GM18526 (cell line): Measurements from ENCODE around the gene PLPP3.

ENCODE experiments used
- POLR2A ChIP-seq: IDR thresholded peaks from 3 replicates; pipeline ENCODE4 v1.6.1; 2011; ENCODE audit not compliant: insufficient read length; ENCODE audit errors: extremely low read depth

The PLPP3 gene

DNA sequence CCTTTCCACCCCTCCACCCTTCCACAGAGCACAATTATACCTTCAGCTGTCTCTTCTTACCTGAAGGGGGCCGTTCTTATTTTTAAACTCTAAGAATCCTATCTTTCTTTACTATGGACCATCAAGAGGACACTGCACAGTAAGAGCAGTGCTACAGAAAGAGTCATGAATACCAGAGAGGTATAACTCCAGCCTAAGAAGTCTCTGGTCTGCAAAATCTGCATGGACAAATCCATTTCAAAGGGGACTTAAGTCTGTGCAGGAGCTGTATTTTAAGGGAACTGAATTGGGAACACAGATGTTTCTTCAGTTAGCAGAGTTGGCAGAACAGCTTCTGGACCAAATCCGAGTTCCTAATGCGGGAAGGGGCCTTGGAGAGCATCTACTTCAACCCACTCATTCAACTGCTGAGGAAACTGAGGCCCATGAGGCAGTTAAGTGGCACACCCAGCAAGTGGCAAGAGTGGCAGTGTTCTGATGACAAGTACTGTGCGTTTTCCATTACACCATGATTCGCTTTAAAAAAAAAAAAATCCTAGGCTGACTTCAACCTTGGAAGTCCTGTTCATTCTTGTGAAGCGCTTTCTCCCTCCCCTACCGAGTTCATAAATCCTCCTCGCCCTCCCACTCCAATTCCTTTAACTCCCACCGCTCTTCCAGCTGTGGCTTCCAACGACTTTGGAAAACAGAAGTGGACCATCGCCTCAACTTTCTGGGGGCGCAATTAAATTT lies 1.8 kb downstream of the PLPP3 start:
- no peak for TF ChIP-seq POLR2A

DNA sequence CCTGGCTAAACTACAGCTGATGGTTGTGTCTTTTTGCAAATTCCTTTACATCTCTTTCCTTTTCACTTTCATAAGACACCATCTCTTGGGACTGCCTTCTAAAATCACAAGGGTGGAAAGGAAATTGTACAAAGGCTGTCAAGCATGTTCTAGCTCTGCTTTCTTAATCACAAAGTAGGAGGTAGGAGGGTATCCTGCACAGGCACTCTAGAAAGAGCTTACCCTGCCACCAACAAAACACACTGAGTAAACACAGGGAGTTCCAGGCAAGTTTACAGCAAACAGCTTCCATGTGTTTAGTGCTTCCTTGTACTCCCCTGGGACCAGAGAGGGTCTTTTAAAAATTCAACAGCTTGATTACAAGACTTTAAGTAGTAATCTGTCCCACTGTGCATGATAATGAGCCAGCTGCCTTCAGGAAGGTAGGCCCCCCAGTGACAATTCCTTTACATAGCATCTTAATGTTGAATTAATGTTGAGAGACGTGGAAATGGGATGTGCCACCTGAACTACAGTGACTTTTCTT lies 2.4 kb downstream of the PLPP3 start:
- no peak for TF ChIP-seq POLR2A

DNA sequence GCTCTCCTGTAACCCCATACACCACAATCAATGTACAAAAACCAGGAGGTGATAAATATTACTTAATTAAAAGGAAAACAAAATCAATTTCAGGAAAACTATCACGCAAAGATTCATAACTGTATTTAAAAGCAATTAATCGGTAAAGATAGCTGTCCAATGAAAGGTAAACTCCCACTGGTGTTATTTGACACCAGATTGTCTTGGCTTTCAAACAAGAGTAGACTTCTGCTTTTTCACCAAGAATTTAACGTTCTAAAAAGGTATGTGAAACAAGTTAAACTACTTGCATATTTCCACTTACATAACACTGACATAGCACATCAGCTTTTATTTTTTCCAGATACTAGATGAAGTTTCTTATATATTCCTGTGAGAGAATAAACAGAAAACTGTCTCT lies 3.5 kb downstream of the PLPP3 start:
- no peak for TF ChIP-seq POLR2A

DNA sequence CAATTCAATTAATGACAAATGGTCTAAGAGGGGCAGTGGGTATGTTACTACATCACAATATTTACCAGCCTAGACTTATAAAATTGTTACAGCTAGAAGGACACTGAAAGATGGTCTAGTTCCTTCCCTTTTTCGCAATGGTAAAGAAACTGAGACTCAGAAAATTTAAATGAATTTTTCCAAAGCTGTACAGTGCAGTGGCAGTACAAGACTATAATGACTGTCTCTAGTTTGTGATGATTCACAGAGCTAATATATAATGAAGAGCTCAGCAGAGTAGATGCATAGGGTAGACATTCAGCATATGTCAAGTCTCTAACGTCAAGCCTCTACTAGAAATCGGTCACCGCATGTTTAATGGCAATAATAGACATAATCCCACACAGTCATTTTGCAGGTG lies 4.6 kb downstream of the PLPP3 start:
- no peak for TF ChIP-seq POLR2A

DNA sequence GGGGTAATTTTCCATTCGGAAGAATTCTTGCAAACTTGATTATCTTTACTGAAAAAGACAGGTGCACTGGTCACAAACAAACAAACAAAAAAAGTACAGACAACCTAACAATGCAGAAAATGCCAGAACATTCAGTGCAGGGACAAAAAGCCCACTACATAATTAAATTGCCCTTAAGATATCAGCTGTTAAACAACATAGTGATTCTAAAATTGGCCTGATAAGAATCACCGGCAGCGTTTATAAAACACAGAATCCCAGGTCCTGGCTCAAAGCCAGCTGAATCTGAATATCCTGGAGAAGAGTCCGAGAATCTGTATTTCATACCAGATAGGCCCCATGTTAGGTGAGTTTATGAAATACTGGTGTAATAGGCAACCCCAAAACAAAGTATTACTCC lies 6.1 kb downstream of the PLPP3 start:
- TF ChIP-seq POLR2A: no peak

DNA sequence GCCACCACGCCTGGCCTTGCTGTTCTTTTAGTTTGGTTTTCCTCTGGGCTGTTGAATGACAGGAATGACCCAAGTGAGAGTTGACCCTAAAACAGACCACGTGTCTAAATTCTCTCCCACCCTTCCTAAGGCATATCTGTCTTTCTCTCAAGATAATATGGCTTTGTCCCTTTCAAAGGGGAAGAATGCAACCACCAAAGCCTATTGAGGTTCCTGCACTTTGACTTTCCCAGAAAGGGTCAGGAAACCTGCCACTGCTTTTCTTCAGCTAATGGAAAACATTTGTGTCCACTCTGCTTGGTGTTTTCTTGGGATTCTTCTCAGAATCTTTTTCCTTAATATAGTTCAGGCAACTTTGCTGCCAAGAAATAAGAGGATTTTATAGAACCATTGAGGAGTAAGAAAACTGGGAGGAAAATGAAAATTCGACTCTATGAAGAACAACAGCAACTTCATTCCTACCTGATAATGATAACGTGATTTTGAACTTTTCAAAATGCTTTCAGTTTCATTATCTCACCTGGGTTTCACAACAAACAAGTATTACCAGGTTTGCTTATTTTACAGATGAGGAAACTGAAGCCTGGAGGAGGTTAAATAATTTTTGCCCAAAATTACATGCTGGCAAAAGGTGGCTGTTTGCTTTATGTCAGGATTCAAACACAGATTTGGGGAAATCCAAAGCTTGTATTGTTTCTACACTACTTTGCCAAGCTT lies 6.9 kb downstream of the PLPP3 start:
- no peak for TF ChIP-seq POLR2A

DNA sequence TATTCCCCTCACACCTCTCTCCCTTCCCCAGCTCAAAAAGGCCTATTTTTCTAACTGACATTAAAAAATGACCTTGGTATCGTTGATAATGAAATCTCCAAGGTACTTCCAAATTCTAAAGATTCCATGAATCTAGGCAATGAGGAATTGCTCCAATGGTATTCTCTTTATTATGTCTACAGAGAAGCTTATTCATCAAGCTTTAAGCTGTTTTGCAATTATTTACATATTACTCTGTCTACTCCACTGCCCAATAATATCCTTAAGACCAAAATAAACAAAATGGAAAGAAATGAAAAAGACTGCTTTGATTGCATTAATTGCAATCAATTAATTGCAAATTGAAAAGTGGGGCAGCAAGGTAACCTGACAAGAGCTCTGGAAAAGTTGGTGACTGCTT lies 7.9 kb downstream of the PLPP3 start:
- TF ChIP-seq POLR2A: no peak

DNA sequence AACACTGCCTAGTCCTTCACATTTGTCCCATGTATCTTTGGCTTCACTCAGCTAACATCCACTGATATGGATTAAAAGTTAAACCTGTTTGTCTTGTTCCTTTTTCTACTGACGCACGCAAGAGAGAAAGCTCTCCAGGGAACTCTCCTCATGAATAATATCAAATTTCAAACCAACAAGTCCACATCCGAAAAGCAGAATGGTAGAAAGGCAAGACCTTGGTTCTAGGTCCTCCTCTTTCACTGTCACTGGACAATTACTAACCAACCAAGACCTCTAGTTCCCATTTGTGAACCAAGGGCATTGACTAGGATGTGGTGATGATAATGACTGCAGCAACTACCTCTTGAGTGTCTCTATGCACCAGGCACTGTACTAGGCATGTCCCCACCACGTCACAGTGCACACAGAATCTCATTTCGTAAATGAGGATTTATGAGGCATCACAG lies 8.4 kb downstream of the PLPP3 start:
- no peak for TF ChIP-seq POLR2A

DNA sequence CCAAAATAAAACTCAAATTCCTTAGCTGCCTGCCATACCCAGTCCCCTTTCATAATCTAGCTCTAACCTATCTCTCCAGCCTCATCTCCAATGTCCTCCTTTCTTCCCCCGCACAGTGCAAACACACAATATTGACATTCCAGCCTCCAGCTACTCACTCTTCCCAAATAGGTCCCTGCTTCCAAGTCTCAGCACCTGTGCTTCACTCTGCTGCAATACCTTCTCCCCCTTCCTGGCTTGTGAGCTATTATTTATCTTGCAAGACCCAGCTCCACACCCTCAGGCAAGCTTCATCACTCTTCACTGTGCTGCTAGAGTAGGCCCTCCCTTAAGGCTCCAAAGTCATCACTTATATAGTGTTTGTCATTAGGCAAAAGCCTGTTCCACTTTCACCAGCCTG lies 9.7 kb downstream of the PLPP3 start:
- no peak for TF ChIP-seq POLR2A

DNA sequence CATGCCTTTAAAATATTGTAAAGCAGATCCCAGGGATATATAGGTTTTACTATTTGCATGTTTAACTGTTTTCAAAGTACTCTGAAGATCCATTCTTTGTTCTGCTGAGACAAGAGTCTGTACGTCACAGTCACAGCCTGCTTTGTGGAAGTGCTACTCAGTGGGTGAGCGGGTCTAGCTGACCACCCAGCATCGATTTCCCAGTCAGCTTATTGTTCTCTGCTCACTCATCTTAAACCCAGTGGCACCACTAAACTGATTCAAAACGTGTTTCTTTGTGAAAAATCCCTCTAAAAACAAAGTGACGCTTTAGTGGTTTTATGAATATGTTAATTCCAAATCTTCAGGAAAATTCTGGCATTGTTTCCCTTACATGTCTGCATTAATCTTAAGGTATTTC lies 12.4 kb downstream of the PLPP3 start:
- no peak for TF ChIP-seq POLR2A

DNA sequence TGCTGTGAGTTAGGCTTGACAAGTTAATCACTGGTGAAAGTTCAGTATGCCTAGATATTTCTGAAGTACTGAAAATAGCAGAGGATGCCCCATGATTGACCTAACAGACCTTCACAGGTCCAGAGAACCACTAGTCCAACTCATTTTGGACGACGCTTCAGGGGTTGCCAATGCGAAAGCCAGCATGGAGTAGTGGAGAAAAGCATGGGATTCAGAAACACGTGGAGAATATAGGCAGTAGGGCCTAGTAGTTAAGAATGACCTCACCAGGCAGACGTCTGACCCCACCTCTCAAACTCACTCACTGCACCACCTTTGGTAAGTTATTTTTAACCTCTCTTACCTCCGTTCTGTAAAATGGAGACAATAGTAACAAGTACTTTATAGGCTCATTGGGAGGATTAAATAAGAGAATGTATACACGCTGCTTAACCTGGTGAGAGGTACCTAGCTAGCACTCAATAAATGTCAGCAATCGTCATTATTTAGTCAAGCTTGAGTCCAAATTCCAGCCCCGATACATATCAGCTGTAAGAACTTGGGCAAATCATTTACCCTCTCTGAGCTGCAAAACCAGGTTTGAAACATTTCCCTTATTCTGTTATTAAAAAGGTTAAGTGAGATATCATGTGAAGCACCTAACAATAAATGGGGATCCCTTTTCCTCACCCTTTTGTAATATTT lies 13.2 kb downstream of the PLPP3 start:
- TF ChIP-seq POLR2A: no peak

DNA sequence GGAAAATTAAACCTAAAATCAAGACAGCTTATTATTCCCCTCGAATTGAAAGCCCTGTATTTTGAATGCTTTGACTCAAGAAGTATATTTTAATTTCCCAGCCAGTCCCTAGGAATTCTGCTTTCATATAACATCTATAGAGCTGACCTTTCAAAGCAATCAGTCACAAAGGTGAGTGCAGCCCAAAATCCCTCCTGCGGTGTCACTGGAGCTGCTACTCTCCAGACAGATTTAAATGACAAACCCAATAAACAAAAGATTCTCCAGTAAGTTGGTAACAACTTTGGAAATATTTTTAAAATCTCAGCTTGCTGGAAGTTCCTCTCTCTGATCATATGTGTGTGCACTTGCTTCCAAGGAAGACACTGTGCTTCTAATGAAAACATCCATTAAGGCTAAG lies 14.7 kb downstream of the PLPP3 start:
- TF ChIP-seq POLR2A: no peak

DNA sequence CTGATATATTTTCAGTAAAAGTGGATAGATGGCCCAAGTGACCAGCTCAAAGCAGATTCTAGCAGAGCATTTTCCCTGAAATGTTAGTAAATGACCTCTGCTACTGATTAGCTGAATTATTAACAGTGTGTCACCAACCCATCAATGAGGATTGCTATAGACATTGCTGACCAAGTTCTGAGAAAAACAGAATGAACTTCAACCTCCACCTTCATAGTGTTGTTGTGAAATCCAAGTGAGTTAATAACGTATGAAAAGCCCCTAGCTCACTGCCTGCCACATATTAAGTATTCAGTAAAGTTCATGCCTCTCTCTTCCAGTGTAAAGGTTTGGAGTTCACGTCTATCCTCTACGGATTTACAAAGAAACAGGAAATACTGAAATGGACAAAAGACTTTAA lies 15.8 kb downstream of the PLPP3 start:
- TF ChIP-seq POLR2A: no peak

DNA sequence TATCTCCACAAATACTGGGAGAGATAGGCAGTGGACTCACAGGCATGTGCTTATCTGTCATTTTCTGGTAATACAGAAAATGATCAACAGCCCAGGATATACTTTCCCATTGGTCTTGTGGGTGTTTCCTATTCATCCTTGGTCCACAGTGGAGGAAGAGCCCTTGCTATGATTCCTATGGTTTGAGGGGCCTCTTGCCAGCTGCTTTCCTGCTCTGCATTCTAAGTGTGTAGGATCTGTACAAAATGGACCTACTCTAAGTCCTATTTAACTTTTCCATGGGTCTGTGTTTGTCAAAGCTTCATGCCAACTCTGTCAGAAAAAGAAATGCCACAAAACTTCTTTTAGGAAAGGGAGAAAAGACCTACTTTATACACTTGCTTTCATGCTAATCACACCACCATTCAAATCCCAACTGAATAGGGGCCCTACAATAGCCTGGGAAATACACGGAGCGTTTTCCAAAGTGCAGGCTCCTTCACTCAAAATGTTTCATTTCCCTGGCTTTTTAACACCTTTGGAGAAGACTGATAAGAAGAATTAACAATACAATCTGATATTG lies 16.4 kb downstream of the PLPP3 start:
- no peak for TF ChIP-seq POLR2A

DNA sequence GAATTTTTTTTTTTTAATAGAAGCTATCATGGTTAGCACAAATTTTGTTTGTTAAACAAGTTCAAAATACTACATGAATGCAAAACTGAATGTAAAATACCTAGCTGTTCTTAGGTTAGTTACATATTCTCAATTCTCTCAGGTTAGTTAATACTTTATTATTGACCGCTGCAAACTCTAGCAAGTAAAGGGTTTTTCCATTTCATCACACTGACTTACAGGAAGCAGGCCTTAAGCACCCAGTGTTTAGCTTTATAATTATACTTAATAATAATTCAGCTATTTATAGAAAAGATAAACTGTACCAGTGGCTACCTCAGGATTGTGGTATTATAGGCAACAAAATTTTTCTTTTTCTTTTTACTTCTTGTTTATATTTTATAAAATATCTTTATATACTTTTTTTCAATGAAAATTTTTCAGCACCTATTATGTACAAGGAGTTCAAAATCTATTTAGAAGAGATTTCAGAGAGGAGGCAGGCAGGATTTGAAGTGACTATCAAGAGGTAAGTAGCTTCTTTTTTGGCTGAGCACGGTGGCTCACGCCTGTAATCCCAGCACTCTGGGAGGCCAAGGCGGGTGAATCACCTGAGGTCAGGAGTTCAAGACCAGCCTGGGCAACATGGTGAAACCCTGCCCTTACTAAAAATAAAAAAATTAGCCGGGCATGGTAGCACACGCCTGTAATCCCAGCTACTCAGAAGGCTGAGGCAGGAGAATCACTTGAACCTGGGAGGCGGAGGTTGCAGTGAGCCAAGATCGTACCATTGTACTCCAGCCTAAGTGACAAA lies 17.9 kb downstream of the PLPP3 start:
- TF ChIP-seq POLR2A: no peak
